Heart left ventricle (tissue), 13 donors: Measurements from ENCODE around the gene IFT122.

Experiments used
- CTCF ChIP-seq, 12 donors: fragments of 200-600 bp; sonication (generic) in 4 of 12; IDR thresholded peaks; one replicate each; pipeline versions ENCODE4 v1.5.0 to v1.8.0; 2018 to 2022; ENCODE audit warnings: antibody characterized with exemption in 12 of 12, mild to moderate bottlenecking in 5 of 12
- POLR2A ChIP-seq, 2 donors: fragments of 450-650 bp; IDR thresholded peaks; one replicate each; pipeline ENCODE4 v1.6.1; 2017; ENCODE audit warnings: antibody characterized with exemption in 2 of 2, mild to moderate bottlenecking in 2 of 2, moderate library complexity in 2 of 2
- donor health status: ischemic (EF 13 %, LVEDD 7.1; RV severe dilation, severe dysfunction).
- donor health status: DM: no; HTN: yes; CAD: no.
- donor health status: DM: no; HTN: no; CAD: no.
- donor health status: ischemic (EF 25% LVEDD 6.9; RV normal size, moderate dysfunction).
- donor health status: ischemic (EF 25% LVEDD 5.7; RV mildly dilated, moderate dysfunction).
- donor health status: ischemic (EF 35%, LVEDD 5.7; RV mildly dilated, moderate dysfunction).
- donor health status: nonischemic (EF 11% LVEDD 7.7; RV severe dilation, severe dysfunction).
- donor health status: DM: yes; HTN: yes; CAD: no.
- donor health status: PGD.
- donor health status: ischemic (EF 29% LVEDD 5.4; RV normal size, mild dysfunction).
- donor health status: nonischemic (EF 23%, LVEDD 6.1; RV moderate dilation, normal function).

- TF ChIP-seq POLR2A (IDR thresholded peaks at IDR 0.05) (no peak), CTCF (IDR thresholded peaks at IDR 0.05) (no peak)
Measured at GRCh38 chr3:129567176-129567705, 127.2 kb downstream of the IFT122 start.
